IMR-90 (cell line): ENCODE results near the gene SLC5A2. TPM values are rescaled to one million over a fixed set of nuclear protein-coding genes. Genes with fewer than 3 reads are reported as not detected.

Experiments used
- ATAC-seq: fragments of 200-7000 bp; cut with Tn5 transposase; 2 replicates; pipeline ENCODE4 v1.9.1; 2020; ENCODE audit warnings: low read depth, mild to moderate bottlenecking, moderate library complexity
- BruUV-seq: library from RNA; stranded (reverse); fragments of 400-500 nt; replicated peaks from 2 replicates; lab custom pipeline; 2021; lab: Mats Ljungman, UMichigan
- CTCF ChIA-PET: fragments of 300-600 bp; formaldehyde crosslinking; extraction: SDS; loops from one replicate; lab custom pipeline; 2021; ENCODE audit warnings: antibody characterized with exemption; lab: Yijun Ruan, JAX
- POLR2A ChIA-PET: fragments of 300-600 bp; sonication (Branson Sonifier 250); formaldehyde crosslinking; loops from one replicate; lab custom pipeline; 2022; ENCODE audit warnings: antibody characterized with exemption; ENCODE audit not compliant: unreplicated experiment; lab: Charles Lee
- DNase-seq: peaks from one replicate; pipeline ENCODE4 v3.0.0; 2013
- H2AFZ ChIP-seq: replicated peaks from 2 replicates; pipeline ENCODE3; 2013; ENCODE audit warnings: low read length, mild to moderate bottlenecking; ENCODE audit not compliant: poor library complexity
- H2AK5ac ChIP-seq: 2 replicates; pipeline ENCODE4 v1.6.1; 2013; ENCODE audit warnings: low read depth, low read length, inconsistent platforms
- H2AK9ac ChIP-seq: replicated peaks from 2 replicates; pipeline ENCODE3; 2013; ENCODE audit warnings: mild to moderate bottlenecking, low read depth, low read length, moderate library complexity; ENCODE audit not compliant: poor library complexity
- H2BK120ac ChIP-seq: 2 replicates; pipeline ENCODE4 v1.6.1; 2013; ENCODE audit warnings: low read depth, low read length, inconsistent platforms
- H2BK15ac ChIP-seq: 3 replicates; pipeline ENCODE4 v1.6.1; 2013; ENCODE audit warnings: low read depth, low read length, inconsistent platforms
- H2BK20ac ChIP-seq: 2 replicates; pipeline ENCODE4 v1.6.1; 2013; ENCODE audit warnings: low read depth, mild to moderate bottlenecking, inconsistent platforms, low read length, moderate library complexity
- H2BK5ac ChIP-seq: 2 replicates; pipeline ENCODE4 v1.6.1; 2013; ENCODE audit warnings: mild to moderate bottlenecking, low read depth, low read length, inconsistent platforms; ENCODE audit not compliant: poor library complexity, severe bottlenecking
- H3K14ac ChIP-seq: replicated peaks from 2 replicates; pipeline ENCODE4 v1.6.1; 2013; ENCODE audit warnings: low read depth, low read length, inconsistent platforms
- H3K18ac ChIP-seq: 2 replicates; pipeline ENCODE4 v1.6.1; 2013; ENCODE audit warnings: low read depth, low read length, control low read depth
- H3K23ac ChIP-seq: 2 replicates; pipeline ENCODE4 v1.6.1; 2013; ENCODE audit warnings: low read depth, low read length, inconsistent platforms
- H3K27ac ChIP-seq: 2 replicates; pipeline ENCODE4 v1.5.1; 2013; ENCODE audit warnings: mild to moderate bottlenecking, control low read depth, low read length; ENCODE audit not compliant: insufficient read depth
- H3K27me3 ChIP-seq: 2 replicates; pipeline ENCODE4 v1.6.1; 2013; ENCODE audit warnings: low read length; ENCODE audit not compliant: control insufficient read depth, insufficient read depth
- H3K36me3 ChIP-seq: 2 replicates; pipeline ENCODE4 v1.6.1; 2013; ENCODE audit warnings: low read length, mixed read lengths; ENCODE audit not compliant: control insufficient read depth, insufficient read depth
- H3K4ac ChIP-seq: 2 replicates; pipeline ENCODE4 v1.6.1; 2013; ENCODE audit warnings: low read depth, low read length, inconsistent platforms
- H3K4me1 ChIP-seq: 2 replicates; pipeline ENCODE4 v1.6.1; 2013; ENCODE audit warnings: low read length, mixed read lengths; ENCODE audit not compliant: control insufficient read depth, insufficient read depth
- H3K4me2 ChIP-seq: 2 replicates; pipeline ENCODE4 v1.6.1; 2013; ENCODE audit warnings: low read depth, mild to moderate bottlenecking, control low read depth, low read length, moderate library complexity
- H3K4me3 ChIP-seq: 2 replicates; pipeline ENCODE4 v1.5.1; 2013; ENCODE audit warnings: low read depth, mild to moderate bottlenecking, control low read depth, low read length, moderate library complexity; ENCODE audit not compliant: insufficient read depth
- H3K56ac ChIP-seq: 2 replicates; pipeline ENCODE4 v1.6.1; 2013; ENCODE audit warnings: low read length, inconsistent platforms; ENCODE audit not compliant: insufficient read depth; ENCODE audit errors: extremely low read depth
- H3K79me1 ChIP-seq, 2 experiments: 2 replicates each; pipeline ENCODE4 v1.6.1; 2013; ENCODE audit warnings: low read length in 2 of 2, inconsistent platforms in 1 of 2, low read depth in 1 of 2
- H3K9ac ChIP-seq: 2 replicates; pipeline ENCODE4 v1.6.1; 2013; ENCODE audit warnings: low read depth, low read length, control low read depth
- H3K9me1 ChIP-seq: 2 replicates; pipeline ENCODE4 v1.6.1; 2013; ENCODE audit warnings: low read length, inconsistent platforms; ENCODE audit not compliant: insufficient read depth
- H3K9me3 ChIP-seq: 2 replicates; pipeline ENCODE4 v1.6.1; 2013; ENCODE audit warnings: low read length; ENCODE audit not compliant: control insufficient read depth, insufficient read depth
- H4K20me1 ChIP-seq: 2 replicates; pipeline ENCODE4 v1.6.1; 2013; ENCODE audit warnings: low read length, inconsistent platforms; ENCODE audit not compliant: insufficient read depth
- H4K5ac ChIP-seq: 2 replicates; pipeline ENCODE4 v1.6.1; 2013; ENCODE audit warnings: mild to moderate bottlenecking, low read depth, low read length, control low read depth
- H4K8ac ChIP-seq, 2 experiments: 2 replicates each; pipeline ENCODE4 v1.6.1; 2013; ENCODE audit warnings: low read depth in 2 of 2, low read length in 2 of 2, control low read depth in 1 of 2, inconsistent platforms in 1 of 2
- H4K91ac ChIP-seq: 2 replicates; pipeline ENCODE4 v1.6.1; 2013; ENCODE audit warnings: low read depth, low read length, inconsistent platforms; ENCODE audit not compliant: insufficient read depth
- BHLHE40 ChIP-seq: fragments of 150-350 bp; IDR thresholded peaks from 2 replicates; pipeline ENCODE4 v1.6.1; 2016; ENCODE audit warnings: mild to moderate bottlenecking, low read depth, low read length
- CEBPB ChIP-seq: IDR thresholded peaks from 2 replicates; pipeline ENCODE4 v1.6.1; 2012; ENCODE audit warnings: low read depth, low read length, improper control_type of control experiment
- CHD1 ChIP-seq: IDR thresholded peaks from 2 replicates; pipeline ENCODE4 v1.6.1; 2012; ENCODE audit warnings: low read depth, low read length, improper control_type of control experiment
- CTCF ChIP-seq: conservative IDR thresholded peaks from 2 replicates; pipeline ENCODE4 v1.5.1; 2012; ENCODE audit warnings: mild to moderate bottlenecking, low read depth, low read length, improper control_type of control experiment
- ELK1 ChIP-seq: fragments of 150-350 bp; IDR thresholded peaks from 2 replicates; pipeline ENCODE4 v1.6.1; 2016; ENCODE audit warnings: low read depth, mild to moderate bottlenecking, low read length, moderate library complexity, borderline replicate concordance
- FOS ChIP-seq: fragments of 150-350 bp; IDR thresholded peaks from 2 replicates; pipeline ENCODE4 v1.6.1; 2016; ENCODE audit warnings: low read depth, low read length
- MAFK ChIP-seq: IDR thresholded peaks from 2 replicates; pipeline ENCODE4 v1.6.1; 2012; ENCODE audit warnings: low read depth, low read length, improper control_type of control experiment
- MAZ ChIP-seq: IDR thresholded peaks from 2 replicates; pipeline ENCODE4 v1.6.1; 2012; ENCODE audit warnings: low read depth, mild to moderate bottlenecking, low read length, improper control_type of control experiment, moderate library complexity, borderline replicate concordance
- NFE2L2 ChIP-seq: fragments of 150-350 bp; IDR thresholded peaks from 2 replicates; pipeline ENCODE4 v1.6.1; 2016; ENCODE audit warnings: low read depth, mild to moderate bottlenecking, low read length
- POLR2A ChIP-seq: IDR thresholded peaks from 2 replicates; pipeline ENCODE4 v1.6.1; 2012; ENCODE audit warnings: mild to moderate bottlenecking, low read depth, low read length
- RAD21 ChIP-seq: IDR thresholded peaks from 2 replicates; pipeline ENCODE4 v1.6.1; 2012; ENCODE audit warnings: low read length, improper control_type of control experiment
- RCOR1 ChIP-seq: IDR thresholded peaks from 2 replicates; pipeline ENCODE4 v1.6.1; 2012; ENCODE audit warnings: mild to moderate bottlenecking, low read length, improper control_type of control experiment; ENCODE audit not compliant: insufficient replicate concordance
- RFX5 ChIP-seq: IDR thresholded peaks from 2 replicates; pipeline ENCODE4 v1.8.0; 2012; ENCODE audit warnings: low read depth, mild to moderate bottlenecking, low read length, moderate library complexity
- USF2 ChIP-seq: fragments of 150-350 bp; IDR thresholded peaks from 2 replicates; pipeline ENCODE4 v1.6.1; 2017; ENCODE audit warnings: mild to moderate bottlenecking, antibody characterized with exemption, low read length, low read depth
- WGBS, 2 experiments: methylation state at CpG; one replicate each; pipeline versions ENCODE4 v1.1.5 to v1.1.7; 2013; ENCODE audit warnings: missing lambda C conversion rate in 2 of 2; ENCODE audit not compliant: insufficient read length in 1 of 2; ENCODE audit errors: extremely low coverage in 2 of 2; 5-methylcytosine and 5-hydroxymethylcytosine counted together
- dilution Hi-C: fragments of 300-500 bp; cut with HindIII; formaldehyde crosslinking; loops from one replicate; pipeline ENCODE4 v1.14.3; 2018; ENCODE audit warnings: low sequenced_read_pairs; ENCODE audit not compliant: unreplicated experiment
- in situ Hi-C: fragments of 300-500 bp; cut with MboI; formaldehyde crosslinking; loops from 3 replicates; pipeline ENCODE4 v1.14.3; 2019; ENCODE audit warnings: low sequenced_read_pairs, inconsistent platforms, mixed read lengths
- intact Hi-C: fragments of 100-400 bp; cut with micrococcal nuclease; formaldehyde crosslinking; loops from 2 replicates; pipeline ENCODE4 v1.10.0; 2022
- polyA plus RNA-seq, 3 experiments: library from polyadenylated mRNA; depleted of rRNA; stranded (reverse); fragments of >200 nt; gene quantifications; 2 replicates each; pipeline ENCODE4 v1.2.3, GENCODE V29; 2012; ENCODE audit warnings: low replicate concordance in 1 of 3
- total RNA-seq: library from RNA; depleted of rRNA; stranded (reverse); fragments of >200 nt; gene quantifications from 2 replicates; pipeline ENCODE4 v1.2.3, GENCODE V29; 2012

The SLC5A2 gene
- total and polyA plus RNA-seq, 2 of the 4 experiments (the other 2 are of a cell fraction): not detected

- H3K27ac ChIP-seq: no peak overlapping the region
- no peak overlapping the region for H3K4me2 ChIP-seq
- CTCF ChIA-PET: interaction anchor here (0.7 kb wide), 1 partner anchor 37 kb away, joined by 3 read pairs; no protein-coding TSS in a partner anchor
- H4K8ac ChIP-seq: no peak overlapping the region
- no peak overlapping the region for H4K5ac ChIP-seq
- H3K9me1 ChIP-seq: no peaks in the 10 kb centered on the region; the same call in 1 of the 2 replicates
- intact Hi-C loops: no loop called here
- no peak overlapping the region for H3K56ac ChIP-seq
- peaks cover 5% of the 10 kb centered on the region; the same call in 1 of the 2 replicates for H3K27me3 ChIP-seq
- no peak overlapping the region for H4K91ac ChIP-seq
- ATAC-seq (no peak), DNase-seq (no peak)
- TSS peak; percentile 73 for BruUV-seq
- dilution Hi-C loops: no loop called here
- no peak overlapping the region for H3K4ac ChIP-seq
- peaks cover 38% of the 10 kb centered on the region for H3K36me3 ChIP-seq
- H2AFZ ChIP-seq: no peak overlapping the region
- in situ Hi-C loops: no loop called here
- H2BK120ac ChIP-seq: no peak overlapping the region
- H2BK15ac ChIP-seq: no peak overlapping the region
- peaks cover 3% of the 10 kb centered on the region; the same call in 1 of the 2 replicates for H4K20me1 ChIP-seq
- H2AK9ac ChIP-seq: peak overlapping the region; percentile 20
- H2AK5ac ChIP-seq: no peak overlapping the region
- peaks cover 6% of the 10 kb centered on the region; the same call in 1 of the 2 replicates for H3K4me1 ChIP-seq
- POLR2A ChIA-PET: interaction anchor here (0.6 kb wide), 1 partner anchor 11 kb away, joined by 3 read pairs; no protein-coding TSS in a partner anchor
- no peaks in the 10 kb centered on the region for H3K9me3 ChIP-seq
- no peak overlapping the region for H2BK20ac ChIP-seq
- H3K79me1 ChIP-seq: no peaks in the 10 kb centered on the region
- H3K18ac ChIP-seq: no peak overlapping the region
- 100% methylated on average over 2 of the region's 22 CpGs; no CpG with 5 or more reads in 1 of the 2 experiments for WGBS, 2 experiments
- no peak overlapping the region for H3K9ac ChIP-seq
- no peak overlapping the region for H2BK5ac ChIP-seq
- no peak overlapping the region for H3K4me3 ChIP-seq
- no peak overlapping the region for H3K14ac ChIP-seq
- H3K23ac ChIP-seq: no peak overlapping the region
- no peak for TF ChIP-seq RFX5
- no peak for TF ChIP-seq RCOR1
- no peak for TF ChIP-seq MAZ
- no peak for TF ChIP-seq POLR2A
- TF ChIP-seq CHD1: no peak
- no peak for TF ChIP-seq MAFK
- no peak for TF ChIP-seq RAD21
- TF ChIP-seq BHLHE40: no peak
- no peak for TF ChIP-seq CTCF
- TF ChIP-seq ELK1: no peak
- no peak for TF ChIP-seq FOS
- TF ChIP-seq CEBPB: no peak
- TF ChIP-seq NFE2L2: no peak
- no peak for TF ChIP-seq USF2
These were observed 7.0 kb downstream of the SLC5A2 start for GRCh38 chr16:31489616-31490584.
